ENCODE results near the gene SLC1A3. TPM values are rescaled to one million over a fixed set of nuclear protein-coding genes. Genes with fewer than 3 reads are reported as not detected.

SLC1A3 gene
- total RNA-seq, 1 experiment from 2014 or later: 6.0 TPM

DNA sequence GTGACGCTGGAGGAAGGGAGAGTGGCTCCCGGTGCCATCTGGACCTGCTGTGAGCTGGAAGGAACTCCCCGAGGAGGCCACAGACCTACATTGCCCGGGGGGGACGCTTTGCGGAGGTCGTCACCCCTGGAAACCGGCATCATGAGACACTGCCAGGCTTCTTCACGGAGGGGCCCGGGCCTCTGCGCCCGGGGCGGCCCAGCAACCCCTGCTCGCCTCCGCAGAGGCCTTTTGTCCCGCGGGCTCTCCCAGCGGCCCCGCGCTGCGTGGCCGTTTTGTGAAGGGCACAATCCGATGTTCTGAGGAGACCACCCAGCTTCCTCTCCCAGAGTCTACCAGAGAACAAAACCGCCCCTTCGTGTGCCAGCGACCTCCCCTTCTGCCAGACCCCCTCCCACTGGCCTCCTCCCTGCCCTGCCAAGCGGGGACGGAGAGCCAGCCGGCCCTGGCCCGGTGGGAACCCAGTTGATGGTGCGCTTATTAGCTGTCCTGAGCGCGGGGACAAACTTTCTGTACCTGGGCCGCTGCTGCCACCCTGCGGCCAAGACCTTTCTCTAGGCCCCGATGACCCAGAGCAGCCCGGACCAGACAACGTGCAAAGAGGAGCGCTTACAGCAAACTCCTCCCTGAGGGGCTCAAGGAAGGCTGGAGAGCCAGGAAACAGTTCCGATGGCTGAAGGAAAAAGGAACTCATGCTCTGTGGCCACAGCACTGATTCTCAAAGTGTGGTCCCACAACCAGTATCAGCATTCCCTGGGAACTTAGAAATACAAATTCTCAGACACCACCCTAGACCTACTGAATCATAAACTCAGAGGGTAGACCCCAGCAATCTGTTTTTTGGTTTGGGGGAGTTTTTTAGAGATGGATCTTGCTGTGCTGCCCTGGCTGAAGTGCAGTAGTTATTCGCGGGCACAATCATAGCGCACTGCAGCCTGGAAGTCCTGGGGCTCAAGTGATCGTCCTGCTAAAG, 86.7 kb downstream of the SLC1A3 start:
- TF ChIP-seq CTCF (IDR thresholded peaks at IDR 0.05; ENCODE audit: unreplicated experiment): peak; percentile 71
- intact Hi-C loops (cut with micrococcal nuclease; ENCODE audit: unreplicated experiment): loop anchor here (1.0 to 10.0 kb wide), 5 partner anchors 88 to 618 kb away; no protein-coding TSS in a partner anchor
- peak; percentile 76 for DNase-seq
- BruUV-seq (replicated peaks): no TSS peak
- peaks cover 5% of the 10 kb centered on the region for H3K36me3 Mint-ChIP-seq (ENCODE audit: insufficient read depth, unreplicated experiment)
- H3K27ac Mint-ChIP-seq (ENCODE audit: unreplicated experiment): no peak overlapping the region
- peaks cover 7% of the 10 kb centered on the region for H3K27me3 Mint-ChIP-seq (ENCODE audit: unreplicated experiment)
- no peak overlapping the region for H3K4me3 Mint-ChIP-seq (ENCODE audit: low read depth, unreplicated experiment)
- peaks cover 8% of the 10 kb centered on the region for H3K4me1 Mint-ChIP-seq (ENCODE audit: low read depth, unreplicated experiment)
- no peaks in the 10 kb centered on the region for H3K9me3 Mint-ChIP-seq (ENCODE audit: low read depth, unreplicated experiment)
- CTCF ChIA-PET: interaction anchor here (0.7 to 1.0 kb wide), 5 partner anchors 244 to 451 kb away, joined by 3 to 6 read pairs (median 5); partner anchors contain the start of gene NADK2

GRCh38 chr5:36694351-36694750, 87.9 kb downstream of the SLC1A3 start:
- H3K4me3 Mint-ChIP-seq (ENCODE audit: low read depth, unreplicated experiment): no peak overlapping the region
- no TSS peak for BruUV-seq (replicated peaks)
- H3K4me1 Mint-ChIP-seq (ENCODE audit: low read depth, unreplicated experiment): peaks cover 8% of the 10 kb centered on the region
- H3K9me3 Mint-ChIP-seq (ENCODE audit: low read depth, unreplicated experiment): no peaks in the 10 kb centered on the region
- peaks cover 19% of the 10 kb centered on the region for H3K27me3 Mint-ChIP-seq (ENCODE audit: unreplicated experiment)
- TF ChIP-seq CTCF (IDR thresholded peaks at IDR 0.05; ENCODE audit: unreplicated experiment): no peak
- no peak for DNase-seq
- peaks cover 5% of the 10 kb centered on the region for H3K36me3 Mint-ChIP-seq (ENCODE audit: insufficient read depth, unreplicated experiment)
- CTCF ChIA-PET: interaction anchor here (0.8 kb wide), 1 partner anchor 34 kb away, joined by 5 read pairs; no protein-coding TSS in a partner anchor
- intact Hi-C loops (cut with micrococcal nuclease; ENCODE audit: unreplicated experiment): loop anchor here (10.0 kb wide), 1 partner anchor 620 kb away; no protein-coding TSS in a partner anchor
- no peak overlapping the region for H3K27ac Mint-ChIP-seq (ENCODE audit: unreplicated experiment)

GRCh38 chr5:36696059-36696673, 89.8 kb downstream of the SLC1A3 start:
- Mint-ChIP-seq H3K4me1 (ENCODE audit: low read depth, unreplicated experiment) (no peaks in the 10 kb centered on the region), H3K9me3 (ENCODE audit: low read depth, unreplicated experiment) (no peaks in the 10 kb centered on the region), H3K27ac (ENCODE audit: unreplicated experiment) (no peak overlapping the region), H3K27me3 (ENCODE audit: unreplicated experiment) (peaks cover 38% of the 10 kb centered on the region), H3K4me3 (ENCODE audit: low read depth, unreplicated experiment) (no peak overlapping the region), H3K36me3 (ENCODE audit: insufficient read depth, unreplicated experiment) (no peaks in the 10 kb centered on the region)
- no TSS peak for BruUV-seq (replicated peaks)
- intact Hi-C loops (cut with micrococcal nuclease; ENCODE audit: unreplicated experiment): loop anchor here (2.0 to 10.0 kb wide), 2 partner anchors 517 to 621 kb away; no protein-coding TSS in a partner anchor
- DNase-seq: peak; percentile 65
- CTCF ChIA-PET: interaction anchor here (0.6 to 1.7 kb wide), 9 partner anchors 13 to 670 kb away, joined by 3 to 10 read pairs (median 4); partner anchors contain the start of gene NADK2
- TF ChIP-seq CTCF (IDR thresholded peaks at IDR 0.05; ENCODE audit: unreplicated experiment): peak; percentile 69

- intact Hi-C loops (cut with micrococcal nuclease; ENCODE audit: unreplicated experiment): loop anchor here (10.0 kb wide), 1 partner anchor 623 kb away; no protein-coding TSS in a partner anchor
- H3K4me1 Mint-ChIP-seq (ENCODE audit: low read depth, unreplicated experiment): no peaks in the 10 kb centered on the region
- DNase-seq: no peak
- no peak overlapping the region for H3K27ac Mint-ChIP-seq (ENCODE audit: unreplicated experiment)
- no peaks in the 10 kb centered on the region for H3K9me3 Mint-ChIP-seq (ENCODE audit: low read depth, unreplicated experiment)
- H3K4me3 Mint-ChIP-seq (ENCODE audit: low read depth, unreplicated experiment): no peak overlapping the region
- no peaks in the 10 kb centered on the region for H3K36me3 Mint-ChIP-seq (ENCODE audit: insufficient read depth, unreplicated experiment)
- BruUV-seq (replicated peaks): no TSS peak
- TF ChIP-seq CTCF (IDR thresholded peaks at IDR 0.05; ENCODE audit: unreplicated experiment): no peak
- CTCF ChIA-PET: no interaction called here
- H3K27me3 Mint-ChIP-seq (ENCODE audit: unreplicated experiment): peaks cover 56% of the 10 kb centered on the region
Observed at GRCh38 chr5:36698031-36698430, 91.6 kb downstream of the SLC1A3 start.
